Osteoblast (primary cell): ENCODE data around the gene LUM. TPM values are rescaled to one million over a fixed set of nuclear protein-coding genes. Genes with fewer than 3 reads are reported as not detected.
A peak's percentile ranks its signal among the peaks of the same experiment; 100 is the strongest.

Experiments
- DNase-seq: peaks from one replicate; pipeline ENCODE4 v3.0.0; 2011; ENCODE audit warnings: low spot score, mixed read lengths; ENCODE audit not compliant: insufficient read length; ENCODE audit errors: missing footprints
- H2AFZ ChIP-seq: 2 replicates; pipeline ENCODE4 v1.6.0; 2011; ENCODE audit warnings: mild to moderate bottlenecking, low read length
- H3K27ac ChIP-seq: 2 replicates; pipeline ENCODE4 v1.5.1; 2011; ENCODE audit warnings: mild to moderate bottlenecking, low read depth, low read length, moderate library complexity
- H3K27me3 ChIP-seq: 2 replicates; pipeline ENCODE4 v1.6.0; 2012; ENCODE audit warnings: mild to moderate bottlenecking, control low read depth, inconsistent platforms, low read length, moderate library complexity; ENCODE audit not compliant: insufficient read depth
- H3K36me3 ChIP-seq: 2 replicates; pipeline ENCODE4 v1.5.1; 2011; ENCODE audit warnings: mild to moderate bottlenecking, low read length, control low read depth, moderate library complexity; ENCODE audit not compliant: insufficient read depth
- H3K4me1 ChIP-seq: 2 replicates; pipeline ENCODE4 v1.5.1; 2011; ENCODE audit warnings: mild to moderate bottlenecking, low read length, control low read depth, moderate library complexity; ENCODE audit not compliant: insufficient read depth
- H3K4me2 ChIP-seq: 2 replicates; pipeline ENCODE4 v1.6.0; 2011; ENCODE audit warnings: mild to moderate bottlenecking, low read length; ENCODE audit not compliant: insufficient read depth
- H3K4me3 ChIP-seq: fragments of 200-600 bp; sonication (generic); 3 replicates; pipeline ENCODE4 v1.5.1; 2012; ENCODE audit warnings: mild to moderate bottlenecking, low read length, inconsistent platforms; ENCODE audit not compliant: insufficient read depth
- H3K79me2 ChIP-seq: 2 replicates; pipeline ENCODE4 v1.6.0; 2012; ENCODE audit warnings: mild to moderate bottlenecking, low read length, control low read depth, inconsistent platforms; ENCODE audit not compliant: insufficient read depth
- H3K9me3 ChIP-seq: 2 replicates; pipeline ENCODE4 v1.5.1; 2011; ENCODE audit warnings: low read depth, low read length, control low read depth
- H4K20me1 ChIP-seq: 2 replicates; pipeline ENCODE4 v1.6.0; 2012; ENCODE audit warnings: mild to moderate bottlenecking, low read length, control low read depth; ENCODE audit not compliant: insufficient read depth
- total RNA-seq: library from RNA; depleted of rRNA; stranded (reverse); fragments of >200 nt; gene quantifications from 2 replicates; pipeline ENCODE4 v1.2.3, GENCODE V29; 2012
- TF ChIP-seq, protein P1 (sequence below): IDR thresholded peaks from 2 replicates; pipeline ENCODE4 v1.5.1; 2011; ENCODE audit warnings: mild to moderate bottlenecking, low read depth, low read length, moderate library complexity; ENCODE audit errors: extremely low read depth

The LUM gene, protein sequence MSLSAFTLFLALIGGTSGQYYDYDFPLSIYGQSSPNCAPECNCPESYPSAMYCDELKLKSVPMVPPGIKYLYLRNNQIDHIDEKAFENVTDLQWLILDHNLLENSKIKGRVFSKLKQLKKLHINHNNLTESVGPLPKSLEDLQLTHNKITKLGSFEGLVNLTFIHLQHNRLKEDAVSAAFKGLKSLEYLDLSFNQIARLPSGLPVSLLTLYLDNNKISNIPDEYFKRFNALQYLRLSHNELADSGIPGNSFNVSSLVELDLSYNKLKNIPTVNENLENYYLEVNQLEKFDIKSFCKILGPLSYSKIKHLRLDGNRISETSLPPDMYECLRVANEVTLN
- total RNA-seq, result 1,762 and 1,965 TPM in 2 replicates

DNA sequence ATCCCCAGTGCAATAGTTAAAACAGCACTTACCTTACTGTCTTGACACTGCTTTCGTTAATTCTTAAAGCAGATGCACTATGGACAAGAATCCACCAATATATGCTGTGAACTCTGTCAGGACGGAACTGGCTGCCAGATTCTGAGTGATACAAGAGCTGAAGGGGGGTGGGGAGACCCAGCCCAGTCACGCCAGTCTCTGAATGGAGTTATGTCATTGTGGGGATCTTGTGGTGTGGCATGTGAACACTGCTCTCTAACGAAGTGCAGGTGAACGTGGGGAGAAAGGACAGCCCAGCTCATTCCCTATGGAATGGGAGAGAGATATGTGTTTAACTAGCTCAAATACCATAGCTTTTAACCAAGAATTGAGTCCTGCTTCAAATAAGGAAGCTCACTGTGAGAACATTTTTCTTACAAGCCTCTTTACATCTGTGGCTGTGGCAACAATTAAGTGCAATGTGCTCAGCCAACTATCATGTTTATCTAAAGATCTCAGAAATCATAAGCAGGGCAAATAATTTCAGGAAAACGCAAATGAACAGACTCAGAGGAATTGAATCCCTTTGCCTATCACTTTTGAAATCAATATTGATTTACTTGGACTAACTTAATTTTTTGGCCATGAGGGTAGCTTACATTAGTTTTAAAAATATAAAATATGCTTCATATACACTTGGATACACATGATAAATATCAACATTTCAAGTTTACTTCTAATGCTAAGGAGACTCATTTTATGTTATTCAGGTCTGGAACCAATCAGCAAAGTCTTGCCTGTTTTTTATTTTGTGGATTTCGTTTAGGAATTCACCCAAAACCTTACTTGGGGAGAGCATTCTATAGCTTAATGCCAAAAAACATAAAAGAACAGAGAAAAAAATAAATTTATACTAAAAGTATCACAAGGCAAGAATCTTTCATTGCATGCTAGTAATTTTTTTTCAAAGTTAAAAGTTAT, at the start of gene LUM:
Gene LUM, minus strand, starts transcription at position 129 of the 960 bp plus-strand sequence. CDS start 2,515 bp downstream, outside the sequence.
- Histone ChIP-seq H3K4me2 (peak within 1 kb of the TSS; percentile 85), H3K27me3 (no peaks in the 10 kb centered on the region), H4K20me1 (no peaks in the 10 kb centered on the region), H3K79me2 (peaks cover 32% of the 10 kb centered on the region), H2AFZ (peak within 1 kb of the TSS; percentile 81), H3K9me3 (no peaks in the 10 kb centered on the region), H3K27ac (peak within 1 kb of the TSS; percentile 69), H3K4me1 (peaks cover 28% of the 10 kb centered on the region), H3K4me3 (peak within 1 kb of the TSS; percentile 73), H3K36me3 (peaks cover 17% of the 10 kb centered on the region)
- TF ChIP-seq, protein P1, sequence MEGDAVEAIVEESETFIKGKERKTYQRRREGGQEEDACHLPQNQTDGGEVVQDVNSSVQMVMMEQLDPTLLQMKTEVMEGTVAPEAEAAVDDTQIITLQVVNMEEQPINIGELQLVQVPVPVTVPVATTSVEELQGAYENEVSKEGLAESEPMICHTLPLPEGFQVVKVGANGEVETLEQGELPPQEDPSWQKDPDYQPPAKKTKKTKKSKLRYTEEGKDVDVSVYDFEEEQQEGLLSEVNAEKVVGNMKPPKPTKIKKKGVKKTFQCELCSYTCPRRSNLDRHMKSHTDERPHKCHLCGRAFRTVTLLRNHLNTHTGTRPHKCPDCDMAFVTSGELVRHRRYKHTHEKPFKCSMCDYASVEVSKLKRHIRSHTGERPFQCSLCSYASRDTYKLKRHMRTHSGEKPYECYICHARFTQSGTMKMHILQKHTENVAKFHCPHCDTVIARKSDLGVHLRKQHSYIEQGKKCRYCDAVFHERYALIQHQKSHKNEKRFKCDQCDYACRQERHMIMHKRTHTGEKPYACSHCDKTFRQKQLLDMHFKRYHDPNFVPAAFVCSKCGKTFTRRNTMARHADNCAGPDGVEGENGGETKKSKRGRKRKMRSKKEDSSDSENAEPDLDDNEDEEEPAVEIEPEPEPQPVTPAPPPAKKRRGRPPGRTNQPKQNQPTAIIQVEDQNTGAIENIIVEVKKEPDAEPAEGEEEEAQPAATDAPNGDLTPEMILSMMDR, result no peak
- no peak for DNase-seq

DNA sequence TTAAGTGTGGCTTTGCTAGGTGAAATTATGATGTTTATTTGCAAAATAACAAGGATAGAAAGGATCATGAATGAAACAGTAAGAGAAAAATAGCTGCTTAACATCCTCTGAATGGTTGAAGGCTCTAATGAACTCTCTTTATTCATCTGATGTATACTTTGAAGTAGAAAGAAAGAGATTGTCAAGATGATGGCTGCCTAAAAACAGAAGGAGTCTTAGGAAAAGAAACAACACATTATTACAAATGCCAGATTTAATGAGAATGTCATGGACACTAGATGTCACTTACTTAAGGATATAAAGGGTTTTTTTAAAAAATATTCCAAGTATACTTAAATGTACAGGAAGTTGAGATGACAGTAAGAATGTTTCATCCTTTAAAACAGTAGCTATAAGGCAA, 49.7 kb upstream of the LUM start:
- H3K4me3 ChIP-seq, result no peak overlapping the region

DNA sequence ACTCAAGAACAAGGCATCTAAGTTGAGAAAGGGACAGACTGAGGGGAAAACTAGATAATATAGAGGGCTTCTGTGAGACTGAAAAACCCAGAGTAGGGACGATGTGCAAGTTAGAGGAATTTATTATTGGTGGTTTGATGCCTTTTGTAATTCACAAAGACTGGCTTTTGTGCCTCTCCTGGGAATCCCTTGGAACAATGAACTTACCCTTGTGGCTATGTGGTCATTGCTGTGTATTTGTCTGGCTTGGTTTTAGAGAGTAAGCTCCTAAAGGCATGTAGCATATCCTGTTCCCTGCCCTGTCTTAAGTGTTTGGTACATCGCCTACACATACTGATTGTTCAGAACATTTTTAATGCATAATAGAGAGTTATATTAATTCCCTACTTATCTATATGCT, 44.7 kb upstream of the LUM start:
- no peaks in the 10 kb centered on the region for H3K27me3 ChIP-seq
- DNase-seq, result no peak
- no peaks in the 10 kb centered on the region for H3K79me2 ChIP-seq
- TF ChIP-seq, protein P1, result no peak
- H3K4me1 ChIP-seq, result no peaks in the 10 kb centered on the region
- H3K36me3 ChIP-seq, result peaks cover 42% of the 10 kb centered on the region
- no peak overlapping the region for H3K4me2 ChIP-seq
- H3K4me3 ChIP-seq, result no peak overlapping the region
- no peaks in the 10 kb centered on the region for H3K9me3 ChIP-seq
- H3K27ac ChIP-seq, result no peak overlapping the region
- no peaks in the 10 kb centered on the region for H4K20me1 ChIP-seq
- H2AFZ ChIP-seq, result no peak overlapping the region

More for the DNA sequence above, 49.7 kb upstream of the LUM start:
- TF ChIP-seq, protein P1, result no peak
- DNase-seq, result no peak
- Histone ChIP-seq H2AFZ (no peak overlapping the region), H3K27ac (no peak overlapping the region), H3K4me1 (no peaks in the 10 kb centered on the region), H4K20me1 (no peaks in the 10 kb centered on the region), H3K27me3 (no peaks in the 10 kb centered on the region), H3K79me2 (no peaks in the 10 kb centered on the region), H3K36me3 (peaks cover 42% of the 10 kb centered on the region), H3K9me3 (no peaks in the 10 kb centered on the region), H3K4me2 (no peak overlapping the region)
